ENCODE measurements around the gene NEB. TPM values are rescaled to one million over a fixed set of nuclear protein-coding genes. Genes with fewer than 3 reads are reported as not detected.
"Not testable (repeated sequence)": the region's sequence is repeated elsewhere in the genome, so short reads cannot be mapped to it uniquely, and the experiment has no call there.

The NEB gene
- total and polyA plus RNA-seq, 7 experiments from 2014 or later: 0.14 to 1.9 (median 0.75) TPM

GRCh38 chr2:151569167-151569566 lies 165.1 kb downstream of the NEB start:
- Histone ChIP-seq H3K27me3 (ENCODE audit: control insufficient read depth in 2 of 2, insufficient read depth in 2 of 2, low read length in 2 of 2) (no peaks in the 10 kb centered on the region), H3K4me3 (ENCODE audit: low read length) (no peak overlapping the region), H3K36me3 (ENCODE audit: control insufficient read depth in 2 of 3, insufficient read depth in 3 of 3, low read length in 3 of 3) (no peaks in the 10 kb centered on the region), H3K9me3 (ENCODE audit: control insufficient read depth in 2 of 3, low read length in 3 of 3) (no peaks in the 10 kb centered on the region), H3K4me1 (ENCODE audit: control insufficient read depth in 2 of 2, insufficient read depth in 2 of 2, low read length in 2 of 2) (no peaks in the 10 kb centered on the region), H3K27ac (ENCODE audit: low read depth, low read length) (no peak overlapping the region)
- CTCF ChIA-PET: no interaction called here
- no peaks in the 10 kb centered on the region for H3K27me3 Mint-ChIP-seq
- H3K27ac Mint-ChIP-seq: no peak overlapping the region
- ATAC-seq (no peak), DNase-seq (no peak)
- no peak overlapping the region for H3K4me3 Mint-ChIP-seq
- intact Hi-C loops (cut with micrococcal nuclease): no loop called here
- POLR2A ChIA-PET: no interaction called here
- H3K9me3 Mint-ChIP-seq: no peaks in the 10 kb centered on the region
- no peaks in the 10 kb centered on the region for H3K4me1 Mint-ChIP-seq
- H3K36me3 Mint-ChIP-seq: peaks cover 0 to 5% (median 4%) of the 10 kb centered on the region in 5 donors

DNA sequence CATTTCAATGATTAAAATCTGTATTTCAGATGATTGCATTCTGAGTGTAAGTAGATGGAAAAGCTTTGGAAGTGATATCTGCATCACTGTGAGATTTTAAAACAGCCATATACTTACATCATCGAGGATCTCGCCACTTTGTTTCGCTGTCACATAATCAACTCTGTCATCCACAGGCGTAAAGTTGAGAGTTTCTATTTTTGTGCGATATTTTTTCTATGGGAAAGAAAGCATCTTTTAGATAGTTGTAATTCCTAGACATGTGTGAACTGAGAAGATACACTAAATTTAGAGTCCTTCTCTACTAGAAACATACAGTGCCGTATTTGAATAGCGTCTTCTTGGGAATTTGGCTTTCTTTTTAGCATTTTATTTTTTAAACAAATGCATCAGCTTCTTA lies 165.8 kb downstream of the NEB start:
- Mint-ChIP-seq H3K36me3 (peaks cover 0 to 8% (median 4%) of the 10 kb centered on the region in 5 donors), H3K4me1 (no peaks in the 10 kb centered on the region), H3K4me3 (no peak overlapping the region), H3K27ac (no peak overlapping the region), H3K27me3 (no peaks in the 10 kb centered on the region), H3K9me3 (no peaks in the 10 kb centered on the region)
- H3K9me3 ChIP-seq (ENCODE audit: control insufficient read depth in 2 of 3, low read length in 3 of 3): no peaks in the 10 kb centered on the region
- ChIA-PET CTCF (no interaction called here), POLR2A (no interaction called here)
- ATAC-seq: no peak
- no peak overlapping the region for H3K4me3 ChIP-seq (ENCODE audit: low read length)
- H3K36me3 ChIP-seq (ENCODE audit: control insufficient read depth in 2 of 3, insufficient read depth in 3 of 3, low read length in 3 of 3): no peaks in the 10 kb centered on the region
- no peaks in the 10 kb centered on the region for H3K4me1 ChIP-seq (ENCODE audit: control insufficient read depth in 2 of 2, insufficient read depth in 2 of 2, low read length in 2 of 2)
- H3K27ac ChIP-seq (ENCODE audit: low read depth, low read length): no peak overlapping the region
- no peak for DNase-seq
- intact Hi-C loops (cut with micrococcal nuclease): no loop called here
- no peaks in the 10 kb centered on the region for H3K27me3 ChIP-seq (ENCODE audit: control insufficient read depth in 2 of 2, insufficient read depth in 2 of 2, low read length in 2 of 2)

GRCh38 chr2:151567006-151567405 lies 167.3 kb downstream of the NEB start:
- Mint-ChIP-seq H3K9me3 (no peaks in the 10 kb centered on the region), H3K36me3 (peaks cover 0 to 10% (median 8%) of the 10 kb centered on the region in 5 donors), H3K27me3 (no peaks in the 10 kb centered on the region), H3K27ac (no peak overlapping the region), H3K4me3 (no peak overlapping the region), H3K4me1 (no peaks in the 10 kb centered on the region)
- ChIA-PET POLR2A (no interaction called here), CTCF (no interaction called here)
- ATAC-seq (no peak), DNase-seq (no peak)
- Histone ChIP-seq H3K27me3 (ENCODE audit: control insufficient read depth in 2 of 2, insufficient read depth in 2 of 2, low read length in 2 of 2) (no peaks in the 10 kb centered on the region), H3K4me1 (ENCODE audit: control insufficient read depth in 2 of 2, insufficient read depth in 2 of 2, low read length in 2 of 2) (no peaks in the 10 kb centered on the region), H3K4me3 (ENCODE audit: low read length) (no peak overlapping the region), H3K27ac (ENCODE audit: low read depth, low read length) (no peak overlapping the region), H3K36me3 (ENCODE audit: control insufficient read depth in 2 of 3, insufficient read depth in 3 of 3, low read length in 3 of 3) (no peaks in the 10 kb centered on the region), H3K9me3 (ENCODE audit: control insufficient read depth in 2 of 3, low read length in 3 of 3) (no peaks in the 10 kb centered on the region)
- intact Hi-C loops (cut with micrococcal nuclease): no loop called here

- ChIA-PET POLR2A (no interaction called here), CTCF (no interaction called here)
- Histone ChIP-seq H3K27ac (ENCODE audit: low read depth, low read length) (no peak overlapping the region), H3K4me3 (ENCODE audit: low read length) (no peak overlapping the region), H3K27me3 (ENCODE audit: control insufficient read depth in 2 of 2, insufficient read depth in 2 of 2, low read length in 2 of 2) (no peaks in the 10 kb centered on the region), H3K36me3 (ENCODE audit: control insufficient read depth in 2 of 3, insufficient read depth in 3 of 3, low read length in 3 of 3) (no peaks in the 10 kb centered on the region), H3K9me3 (ENCODE audit: control insufficient read depth in 2 of 3, low read length in 3 of 3) (no peaks in the 10 kb centered on the region), H3K4me1 (ENCODE audit: control insufficient read depth in 2 of 2, insufficient read depth in 2 of 2, low read length in 2 of 2) (no peaks in the 10 kb centered on the region)
- intact Hi-C loops (cut with micrococcal nuclease): no loop called here
- Mint-ChIP-seq H3K4me3 (no peak overlapping the region), H3K36me3 (peaks cover 0 to 14% (median 8%) of the 10 kb centered on the region in 5 donors), H3K27me3 (peaks cover 0 to 7% (median 0%) of the 10 kb centered on the region in 5 donors), H3K4me1 (no peaks in the 10 kb centered on the region), H3K9me3 (peaks cover 0 to 21% (median 6%) of the 10 kb centered on the region in 11 donors), H3K27ac (no peak overlapping the region)
- ATAC-seq (no peak), DNase-seq (no peak)
Observed at GRCh38 chr2:151562398-151562797, 171.9 kb downstream of the NEB start.

GRCh38 chr2:151560289-151560688 lies 174.0 kb downstream of the NEB start:
- Mint-ChIP-seq H3K9me3 (peaks cover 0 to 40% (median 11%) of the 10 kb centered on the region in 11 donors), H3K36me3 (peaks cover 0 to 15% (median 12%) of the 10 kb centered on the region in 5 donors), H3K27ac (peak overlapping the region in 1 of 9 donors; percentile 88), H3K27me3 (peaks cover 0 to 7% (median 0%) of the 10 kb centered on the region in 5 donors), H3K4me1 (no peaks in the 10 kb centered on the region), H3K4me3 (no peak overlapping the region)
- no peaks in the 10 kb centered on the region for H3K36me3 ChIP-seq (ENCODE audit: control insufficient read depth in 2 of 3, insufficient read depth in 3 of 3, low read length in 3 of 3)
- no peaks in the 10 kb centered on the region for H3K27me3 ChIP-seq (ENCODE audit: control insufficient read depth in 2 of 2, insufficient read depth in 2 of 2, low read length in 2 of 2)
- no peaks in the 10 kb centered on the region for H3K4me1 ChIP-seq (ENCODE audit: control insufficient read depth in 2 of 2, insufficient read depth in 2 of 2, low read length in 2 of 2)
- H3K4me3 ChIP-seq (ENCODE audit: low read length): no peak overlapping the region
- DNase-seq (no peak), ATAC-seq (no peak)
- intact Hi-C loops (cut with micrococcal nuclease): no loop called here
- H3K9me3 ChIP-seq (ENCODE audit: control insufficient read depth in 2 of 3, low read length in 3 of 3): no peaks in the 10 kb centered on the region
- ChIA-PET CTCF (no interaction called here), POLR2A (no interaction called here)
- H3K27ac ChIP-seq (ENCODE audit: low read depth, low read length): no peak overlapping the region

DNA sequence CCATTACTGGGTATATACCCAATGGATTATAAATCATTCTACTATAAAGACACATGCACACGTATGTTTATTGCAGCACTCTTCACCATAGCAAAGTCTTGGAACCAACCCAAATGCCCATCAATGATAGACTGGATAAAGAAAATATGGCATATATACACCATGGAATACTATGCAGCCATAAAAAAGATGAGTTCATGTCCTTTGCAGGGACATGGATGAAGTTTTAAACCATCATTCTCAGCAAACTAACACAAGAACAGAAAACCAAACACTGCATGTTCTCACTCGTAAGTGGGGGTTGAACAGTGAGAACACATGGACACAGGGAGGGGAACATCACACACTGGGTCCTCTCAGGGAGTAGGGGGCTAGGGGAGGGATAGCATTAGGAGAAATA lies 174.8 kb downstream of the NEB start:
- H3K36me3 ChIP-seq (ENCODE audit: control insufficient read depth in 2 of 3, insufficient read depth in 3 of 3, low read length in 3 of 3); H3K4me3 Mint-ChIP-seq; intact Hi-C loops (cut with micrococcal nuclease); DNase-seq; H3K9me3 ChIP-seq (ENCODE audit: control insufficient read depth in 2 of 3, low read length in 3 of 3); H3K27me3 Mint-ChIP-seq; H3K4me1 ChIP-seq (ENCODE audit: control insufficient read depth in 2 of 2, insufficient read depth in 2 of 2, low read length in 2 of 2); H3K27me3 ChIP-seq (ENCODE audit: control insufficient read depth in 2 of 2, insufficient read depth in 2 of 2, low read length in 2 of 2); H3K4me1 Mint-ChIP-seq; POLR2A ChIA-PET; H3K4me3 ChIP-seq (ENCODE audit: low read length); CTCF ChIA-PET; H3K27ac Mint-ChIP-seq; ATAC-seq; H3K27ac ChIP-seq (ENCODE audit: low read depth, low read length): not testable (repeated sequence)
- Mint-ChIP-seq H3K9me3 (peaks cover 0 to 40% (median 11%) of the 10 kb centered on the region in 11 donors), H3K36me3 (peaks cover 0 to 14% (median 11%) of the 10 kb centered on the region in 5 donors)

DNA sequence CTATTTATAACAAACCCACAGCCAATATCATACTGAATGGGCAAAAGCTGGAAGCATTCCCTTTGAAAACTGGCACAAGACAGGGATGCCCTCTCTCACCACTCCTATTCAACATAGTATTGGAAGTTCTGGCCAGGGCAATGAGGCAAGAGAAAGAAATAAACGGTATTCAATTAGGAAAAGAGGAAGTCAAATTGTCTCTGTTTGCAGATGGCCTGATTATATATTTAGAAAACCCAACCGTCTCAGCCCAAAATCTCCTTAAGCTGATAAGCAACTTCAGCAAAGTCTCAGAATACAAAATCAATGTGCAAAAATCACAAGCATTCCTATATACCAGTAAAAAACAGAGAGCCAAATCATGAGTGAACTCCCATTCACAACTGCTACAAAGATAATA lies 176.4 kb downstream of the NEB start:
- H3K27ac ChIP-seq (ENCODE audit: low read depth, low read length); ATAC-seq; H3K4me1 ChIP-seq (ENCODE audit: control insufficient read depth in 2 of 2, insufficient read depth in 2 of 2, low read length in 2 of 2); DNase-seq; H3K27ac Mint-ChIP-seq; CTCF ChIA-PET; H3K27me3 Mint-ChIP-seq; H3K4me3 ChIP-seq (ENCODE audit: low read length); H3K27me3 ChIP-seq (ENCODE audit: control insufficient read depth in 2 of 2, insufficient read depth in 2 of 2, low read length in 2 of 2); intact Hi-C loops (cut with micrococcal nuclease); H3K9me3 ChIP-seq (ENCODE audit: control insufficient read depth in 2 of 3, low read length in 3 of 3); H3K4me1 Mint-ChIP-seq; H3K4me3 Mint-ChIP-seq; H3K36me3 ChIP-seq (ENCODE audit: control insufficient read depth in 2 of 3, insufficient read depth in 3 of 3, low read length in 3 of 3); POLR2A ChIA-PET: not testable (repeated sequence)
- Mint-ChIP-seq H3K9me3 (peaks cover 0 to 47% (median 13%) of the 10 kb centered on the region in 11 donors), H3K36me3 (peaks cover 0 to 21% (median 18%) of the 10 kb centered on the region in 5 donors)

Data from naive thymus-derived CD4-positive, alpha-beta T cell (primary cell).